ENCODE results near the gene PDZK1IP1.
A peak's percentile ranks its signal among the peaks of the same experiment; 100 is the strongest.

The PDZK1IP1 gene

DNA sequence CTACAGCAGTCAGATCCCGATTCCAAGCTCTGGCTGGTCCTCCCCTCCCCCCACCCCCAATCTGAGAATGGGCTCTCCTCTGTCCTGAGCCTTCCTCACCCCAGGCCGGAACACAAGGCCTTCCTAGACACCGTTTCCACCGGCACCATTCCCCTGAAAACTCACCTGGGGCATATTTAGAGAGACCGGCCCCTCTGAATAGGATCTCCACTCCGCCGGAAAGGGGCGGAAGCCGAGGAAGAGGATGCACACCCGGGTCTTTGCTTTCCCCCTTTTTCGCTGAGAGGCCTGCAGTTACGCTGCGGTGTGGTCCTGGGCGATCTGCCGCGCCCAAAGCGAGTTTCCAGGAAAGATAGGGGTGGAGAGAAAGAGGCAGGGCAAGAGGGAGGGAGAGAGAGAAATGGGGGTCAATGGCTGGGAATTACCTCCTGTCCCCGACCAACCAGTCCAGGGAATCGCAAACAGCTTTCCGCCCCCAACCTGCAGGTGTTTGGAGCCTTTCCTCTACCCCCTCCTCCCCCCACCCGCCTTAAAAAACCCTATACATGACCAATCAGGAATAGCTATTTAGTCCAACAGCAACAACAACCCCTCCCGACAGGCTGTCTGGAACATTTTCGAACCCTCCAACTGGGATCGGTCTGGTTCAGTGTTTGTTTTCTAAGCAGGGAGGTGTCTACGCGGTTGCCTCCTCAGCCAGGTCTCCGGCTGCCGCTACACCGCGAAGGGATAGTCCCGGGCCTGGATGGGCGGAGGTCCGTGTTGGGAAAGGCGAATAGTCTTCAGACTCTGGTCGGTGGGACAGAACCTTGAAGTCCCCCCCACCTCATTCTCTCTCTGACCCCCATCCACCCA lies 39.4 kb upstream of the PDZK1IP1 start:
- TF ChIP-seq, protein P1, sequence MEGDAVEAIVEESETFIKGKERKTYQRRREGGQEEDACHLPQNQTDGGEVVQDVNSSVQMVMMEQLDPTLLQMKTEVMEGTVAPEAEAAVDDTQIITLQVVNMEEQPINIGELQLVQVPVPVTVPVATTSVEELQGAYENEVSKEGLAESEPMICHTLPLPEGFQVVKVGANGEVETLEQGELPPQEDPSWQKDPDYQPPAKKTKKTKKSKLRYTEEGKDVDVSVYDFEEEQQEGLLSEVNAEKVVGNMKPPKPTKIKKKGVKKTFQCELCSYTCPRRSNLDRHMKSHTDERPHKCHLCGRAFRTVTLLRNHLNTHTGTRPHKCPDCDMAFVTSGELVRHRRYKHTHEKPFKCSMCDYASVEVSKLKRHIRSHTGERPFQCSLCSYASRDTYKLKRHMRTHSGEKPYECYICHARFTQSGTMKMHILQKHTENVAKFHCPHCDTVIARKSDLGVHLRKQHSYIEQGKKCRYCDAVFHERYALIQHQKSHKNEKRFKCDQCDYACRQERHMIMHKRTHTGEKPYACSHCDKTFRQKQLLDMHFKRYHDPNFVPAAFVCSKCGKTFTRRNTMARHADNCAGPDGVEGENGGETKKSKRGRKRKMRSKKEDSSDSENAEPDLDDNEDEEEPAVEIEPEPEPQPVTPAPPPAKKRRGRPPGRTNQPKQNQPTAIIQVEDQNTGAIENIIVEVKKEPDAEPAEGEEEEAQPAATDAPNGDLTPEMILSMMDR (IDR thresholded peaks at IDR 0.05; ENCODE audit: low read depth, low read length): no peak
- Histone ChIP-seq H3K27me3 (ENCODE audit: insufficient read depth, low read depth, severe bottlenecking) (peaks cover 92% of the 10 kb centered on the region), H3K27ac (no peak overlapping the region), H3K9me3 (ENCODE audit: severe bottlenecking) (no peaks in the 10 kb centered on the region), H3K36me3 (no peaks in the 10 kb centered on the region), H3K4me3 (ENCODE audit: low read depth, low read length) (no peak overlapping the region)
- DNase-seq: no peak

DNA sequence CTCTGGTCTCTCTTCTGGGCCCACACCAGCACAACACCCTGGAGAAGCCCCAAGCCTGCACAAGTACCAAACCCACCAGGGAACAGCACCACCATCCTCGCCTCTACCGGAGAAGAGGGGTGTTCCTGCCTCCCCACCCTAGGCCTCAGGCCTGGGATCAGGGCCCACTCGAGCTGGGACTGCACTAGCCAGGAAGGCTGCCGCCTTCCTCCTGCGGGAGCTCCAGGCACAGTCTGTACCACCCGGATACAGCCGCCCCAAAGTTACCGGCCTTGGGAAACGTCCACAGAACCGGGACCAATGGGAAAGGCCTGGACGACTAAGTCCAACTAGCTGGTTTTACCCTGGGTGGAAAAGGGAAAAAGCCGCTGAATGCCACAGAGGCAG lies 38.8 kb upstream of the PDZK1IP1 start:
- Histone ChIP-seq H3K27ac (no peak overlapping the region), H3K9me3 (ENCODE audit: severe bottlenecking) (no peaks in the 10 kb centered on the region), H3K36me3 (no peaks in the 10 kb centered on the region), H3K27me3 (ENCODE audit: insufficient read depth, low read depth, severe bottlenecking) (peaks cover 95% of the 10 kb centered on the region), H3K4me3 (ENCODE audit: low read depth, low read length) (no peak overlapping the region)
- no peak for DNase-seq
- TF ChIP-seq, protein P1 (IDR thresholded peaks at IDR 0.05; ENCODE audit: low read depth, low read length): no peak

DNA sequence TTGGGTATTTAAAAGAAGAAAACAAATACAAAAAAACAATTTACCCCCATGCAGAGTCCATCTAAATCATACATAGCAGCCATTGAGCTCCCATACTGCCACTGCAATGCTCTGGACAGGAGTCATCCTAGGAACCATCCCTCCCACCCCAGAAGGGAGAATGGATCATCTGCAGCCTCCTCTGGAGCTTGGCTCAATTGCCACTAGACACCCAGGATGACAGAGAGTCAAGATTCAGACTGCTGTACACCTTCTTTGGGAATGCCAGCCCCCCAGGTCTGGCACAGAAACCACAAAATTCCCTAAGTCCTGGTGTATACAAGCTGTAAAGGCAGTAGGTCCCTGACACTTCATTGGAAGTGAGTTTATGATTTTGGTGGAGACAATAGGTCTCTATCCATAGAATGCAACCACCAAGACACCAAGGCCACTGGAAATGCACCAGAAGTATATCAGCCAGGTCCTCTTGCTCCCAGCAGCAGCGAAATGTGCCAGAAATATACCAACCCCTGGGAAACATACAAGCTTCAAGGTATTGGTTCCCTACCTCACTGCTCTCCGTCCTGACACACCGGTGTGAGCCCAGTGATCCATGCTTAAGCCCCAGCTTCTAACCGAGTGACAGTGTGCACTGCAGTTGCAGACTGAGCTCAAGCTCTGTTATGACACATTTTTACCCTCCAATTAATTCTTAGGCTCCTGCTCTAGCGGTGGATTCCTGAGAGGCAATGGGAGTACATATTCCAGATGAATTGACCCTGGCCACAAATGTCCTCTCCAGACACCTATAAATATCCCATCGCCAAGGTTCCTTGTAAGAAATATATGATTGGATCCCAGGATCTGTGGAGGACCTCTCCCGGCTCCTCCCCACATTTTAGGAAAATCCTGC lies 37.8 kb upstream of the PDZK1IP1 start:
- Histone ChIP-seq H3K9me3 (ENCODE audit: severe bottlenecking) (no peaks in the 10 kb centered on the region), H3K27ac (no peak overlapping the region), H3K36me3 (no peaks in the 10 kb centered on the region), H3K27me3 (ENCODE audit: insufficient read depth, low read depth, severe bottlenecking) (peaks cover 95% of the 10 kb centered on the region), H3K4me3 (ENCODE audit: low read depth, low read length) (no peak overlapping the region)
- DNase-seq: no peak
- TF ChIP-seq, protein P1 (IDR thresholded peaks at IDR 0.05; ENCODE audit: low read depth, low read length): no peak

DNA sequence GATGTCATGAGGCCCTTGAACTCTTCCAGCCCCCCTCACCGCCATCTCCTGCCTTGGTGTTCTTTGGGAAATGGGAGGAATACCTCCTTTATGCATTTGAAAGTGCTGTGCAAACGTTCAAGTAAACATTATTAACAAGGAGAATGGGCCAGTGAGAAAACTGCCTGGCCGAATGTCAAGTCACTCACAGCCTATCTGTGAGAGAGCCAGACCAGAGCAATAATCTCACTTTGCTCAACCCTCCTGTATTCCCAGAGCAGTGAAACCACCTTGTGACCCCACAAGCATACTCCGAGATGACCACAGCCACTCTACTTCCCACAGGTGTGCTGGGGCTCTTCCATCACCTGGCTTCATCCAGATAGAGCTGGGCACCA lies 37.0 kb upstream of the PDZK1IP1 start:
- no peaks in the 10 kb centered on the region for H3K36me3 ChIP-seq
- TF ChIP-seq, protein P1 (IDR thresholded peaks at IDR 0.05; ENCODE audit: low read depth, low read length): no peak
- no peak overlapping the region for H3K27ac ChIP-seq
- no peak overlapping the region for H3K4me3 ChIP-seq (ENCODE audit: low read depth, low read length)
- DNase-seq: no peak
- peaks cover 97% of the 10 kb centered on the region for H3K27me3 ChIP-seq (ENCODE audit: insufficient read depth, low read depth, severe bottlenecking)
- H3K9me3 ChIP-seq (ENCODE audit: severe bottlenecking): no peaks in the 10 kb centered on the region

DNA sequence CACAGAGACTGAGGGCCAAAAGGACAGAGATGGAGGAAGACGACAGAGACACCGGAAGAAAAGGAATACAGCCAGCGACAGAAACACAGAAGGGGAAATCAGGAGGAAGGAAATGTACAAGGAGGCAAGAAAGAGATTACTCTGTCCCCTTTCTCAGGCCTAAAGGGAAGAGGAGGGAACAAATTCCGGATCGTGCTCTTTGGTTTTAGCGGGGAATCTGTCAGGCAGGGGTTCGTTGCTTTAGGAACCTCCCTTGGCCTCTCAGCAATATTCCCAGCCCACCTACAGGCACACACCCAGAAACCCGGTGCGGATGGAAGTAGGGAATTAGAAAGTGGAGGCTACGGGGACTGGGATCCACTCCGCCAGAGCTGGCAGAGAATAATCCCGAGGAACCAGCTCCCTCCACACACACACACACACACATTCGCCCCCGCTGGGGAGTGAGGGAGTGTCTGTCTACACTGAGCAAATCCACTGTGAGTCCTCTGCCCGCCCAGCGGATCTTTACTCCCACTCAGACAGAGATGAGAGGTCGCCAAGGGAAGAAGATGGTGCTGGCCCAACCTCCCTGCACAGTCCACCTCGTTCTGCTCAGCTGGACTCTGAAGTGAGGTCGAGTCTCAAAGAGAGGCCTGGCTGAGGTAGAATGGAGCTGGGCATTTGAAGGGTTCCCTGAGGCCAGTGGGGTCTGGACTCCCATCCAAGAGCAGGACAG lies 36.4 kb upstream of the PDZK1IP1 start:
- H3K27ac ChIP-seq: no peak overlapping the region
- H3K9me3 ChIP-seq (ENCODE audit: severe bottlenecking): no peaks in the 10 kb centered on the region
- H3K36me3 ChIP-seq: no peaks in the 10 kb centered on the region
- H3K4me3 ChIP-seq (ENCODE audit: low read depth, low read length): no peak overlapping the region
- H3K27me3 ChIP-seq (ENCODE audit: insufficient read depth, low read depth, severe bottlenecking): peaks cover 97% of the 10 kb centered on the region
- TF ChIP-seq, protein P1 (IDR thresholded peaks at IDR 0.05; ENCODE audit: low read depth, low read length): no peak
- DNase-seq: peak; percentile 41
